ENCODE measurements around the gene TBC1D5. TPM values are rescaled to one million over a fixed set of nuclear protein-coding genes. Genes with fewer than 3 reads are reported as not detected.

Gene TBC1D5
- total RNA-seq, 1 experiment from 2014 or later = 36.4 TPM

GRCh38 chr3:17469520-17469919, 272.9 kb downstream of the TBC1D5 start:
- H3K36me3 Mint-ChIP-seq (ENCODE audit: insufficient read depth, unreplicated experiment) = no peaks in the 10 kb centered on the region
- H3K9me3 Mint-ChIP-seq (ENCODE audit: unreplicated experiment) = no peaks in the 10 kb centered on the region
- Histone ChIP-seq H3K27me3 (replicated peaks; ENCODE audit: control insufficient read depth, insufficient read depth, low read length) (no peaks in the 10 kb centered on the region), H3K9me3 (no peaks in the 10 kb centered on the region), H3K36me3 (ENCODE audit: control insufficient read depth, insufficient read depth, low read length) (no peaks in the 10 kb centered on the region), H3K4me3 (ENCODE audit: low read depth, low read length) (no peak overlapping the region), H3K4me1 (no peaks in the 10 kb centered on the region)
- H3K27ac Mint-ChIP-seq (ENCODE audit: unreplicated experiment) = no peak overlapping the region
- no peak overlapping the region for H3K4me3 Mint-ChIP-seq (ENCODE audit: unreplicated experiment)
- no TSS peak for BruUV-seq (replicated peaks)
- POLR2A ChIA-PET = no interaction called here
- intact Hi-C loops (cut with micrococcal nuclease; ENCODE audit: unreplicated experiment) = no loop called here
- TF ChIP-seq CTCF (IDR thresholded peaks at IDR 0.05; ENCODE audit: insufficient read depth in 1 of 2, low read depth in 1 of 2, low read length in 1 of 2, severe bottlenecking in 1 of 2, unreplicated experiment in 1 of 2) = no peak
- DNase-seq = no peak
- CTCF ChIA-PET = no interaction called here
- no peaks in the 10 kb centered on the region for H3K4me1 Mint-ChIP-seq (ENCODE audit: low read depth, unreplicated experiment)
- no peaks in the 10 kb centered on the region for H3K27me3 Mint-ChIP-seq (ENCODE audit: insufficient read depth, unreplicated experiment)

- Histone ChIP-seq H3K27me3 (replicated peaks; ENCODE audit: control insufficient read depth, insufficient read depth, low read length) (no peaks in the 10 kb centered on the region), H3K9me3 (no peaks in the 10 kb centered on the region), H3K4me3 (ENCODE audit: low read depth, low read length) (no peak overlapping the region), H3K36me3 (ENCODE audit: control insufficient read depth, insufficient read depth, low read length) (no peaks in the 10 kb centered on the region), H3K4me1 (no peaks in the 10 kb centered on the region)
- no peak overlapping the region for H3K27ac Mint-ChIP-seq (ENCODE audit: unreplicated experiment)
- TF ChIP-seq CTCF (IDR thresholded peaks at IDR 0.05; ENCODE audit: insufficient read depth in 1 of 2, low read depth in 1 of 2, low read length in 1 of 2, severe bottlenecking in 1 of 2, unreplicated experiment in 1 of 2) = no peak
- intact Hi-C loops (cut with micrococcal nuclease; ENCODE audit: unreplicated experiment) = no loop called here
- H3K4me1 Mint-ChIP-seq (ENCODE audit: low read depth, unreplicated experiment) = no peaks in the 10 kb centered on the region
- POLR2A ChIA-PET = no interaction called here
- no peaks in the 10 kb centered on the region for H3K36me3 Mint-ChIP-seq (ENCODE audit: insufficient read depth, unreplicated experiment)
- H3K9me3 Mint-ChIP-seq (ENCODE audit: unreplicated experiment) = no peaks in the 10 kb centered on the region
- BruUV-seq (replicated peaks) = no TSS peak
- no peak overlapping the region for H3K4me3 Mint-ChIP-seq (ENCODE audit: unreplicated experiment)
- H3K27me3 Mint-ChIP-seq (ENCODE audit: insufficient read depth, unreplicated experiment) = no peaks in the 10 kb centered on the region
- CTCF ChIA-PET = no interaction called here
- no peak for DNase-seq
Observed at GRCh38 chr3:17466028-17466427, 276.4 kb downstream of the TBC1D5 start.

- no peak for TF ChIP-seq CTCF (IDR thresholded peaks at IDR 0.05; ENCODE audit: insufficient read depth in 1 of 2, low read depth in 1 of 2, low read length in 1 of 2, severe bottlenecking in 1 of 2, unreplicated experiment in 1 of 2)
- BruUV-seq (replicated peaks) = no TSS peak
- intact Hi-C loops (cut with micrococcal nuclease; ENCODE audit: unreplicated experiment) = no loop called here
- H3K9me3 Mint-ChIP-seq (ENCODE audit: unreplicated experiment) = no peaks in the 10 kb centered on the region
- H3K4me1 ChIP-seq = no peaks in the 10 kb centered on the region
- ChIA-PET CTCF (no interaction called here), POLR2A (no interaction called here)
- H3K4me3 ChIP-seq (ENCODE audit: low read depth, low read length) = no peak overlapping the region
- H3K27me3 Mint-ChIP-seq (ENCODE audit: insufficient read depth, unreplicated experiment) = no peaks in the 10 kb centered on the region
- no peak overlapping the region for H3K27ac Mint-ChIP-seq (ENCODE audit: unreplicated experiment)
- no peaks in the 10 kb centered on the region for H3K36me3 Mint-ChIP-seq (ENCODE audit: insufficient read depth, unreplicated experiment)
- H3K36me3 ChIP-seq (ENCODE audit: control insufficient read depth, insufficient read depth, low read length) = no peaks in the 10 kb centered on the region
- no peaks in the 10 kb centered on the region for H3K9me3 ChIP-seq
- no peak overlapping the region for H3K4me3 Mint-ChIP-seq (ENCODE audit: unreplicated experiment)
- DNase-seq = no peak
- no peaks in the 10 kb centered on the region for H3K27me3 ChIP-seq (replicated peaks; ENCODE audit: control insufficient read depth, insufficient read depth, low read length)
- H3K4me1 Mint-ChIP-seq (ENCODE audit: low read depth, unreplicated experiment) = no peaks in the 10 kb centered on the region
Observed at GRCh38 chr3:17459470-17459993, 282.9 kb downstream of the TBC1D5 start.
